ENCODE results near the gene CAMK2N1.
A peak's percentile ranks its signal among the peaks of the same experiment; 100 is the strongest.

CAMK2N1 gene

GRCh38 chr1:20483098-20483832 is 2.7 kb downstream of the CAMK2N1 start:
- H3K27me3 ChIP-seq (ENCODE audit: insufficient read depth, poor library complexity, severe bottlenecking): no peaks in the 10 kb centered on the region
- no peaks in the 10 kb centered on the region for H3K9me3 ChIP-seq (ENCODE audit: severe bottlenecking)
- ATAC-seq (ENCODE audit: low read depth) (no peak), DNase-seq (ENCODE audit: low spot score) (no peak)
- H3K4me3 ChIP-seq (ENCODE audit: severe bottlenecking): peak overlapping the region; percentile 72
- peaks cover 13% of the 10 kb centered on the region for H3K36me3 ChIP-seq (ENCODE audit: low read depth)
- TF ChIP-seq CTCF (IDR thresholded peaks at IDR 0.05; ENCODE audit: poor library complexity, severe bottlenecking): no peak
- peaks cover 18% of the 10 kb centered on the region for H3K4me1 ChIP-seq (ENCODE audit: insufficient read depth, poor library complexity, severe bottlenecking)
- H3K27ac ChIP-seq (ENCODE audit: poor library complexity, severe bottlenecking): peak overlapping the region; percentile 81

GRCh38 chr1:20481643-20482498 is 4.1 kb downstream of the CAMK2N1 start:
- Histone ChIP-seq H3K4me3 (ENCODE audit: severe bottlenecking) (no peak overlapping the region), H3K9me3 (ENCODE audit: severe bottlenecking) (no peaks in the 10 kb centered on the region), H3K36me3 (ENCODE audit: low read depth) (peaks cover 13% of the 10 kb centered on the region), H3K27me3 (ENCODE audit: insufficient read depth, poor library complexity, severe bottlenecking) (no peaks in the 10 kb centered on the region), H3K4me1 (ENCODE audit: insufficient read depth, poor library complexity, severe bottlenecking) (peaks cover 23% of the 10 kb centered on the region), H3K27ac (ENCODE audit: poor library complexity, severe bottlenecking) (peak overlapping the region; percentile 5)
- no peak for TF ChIP-seq CTCF (IDR thresholded peaks at IDR 0.05; ENCODE audit: poor library complexity, severe bottlenecking)
- ATAC-seq (ENCODE audit: low read depth) (no peak), DNase-seq (ENCODE audit: low spot score) (no peak)

GRCh38 chr1:20480951-20481617 is 4.9 kb downstream of the CAMK2N1 start:
- H3K27ac ChIP-seq (ENCODE audit: poor library complexity, severe bottlenecking): peak overlapping the region; percentile 5

GRCh38 chr1:20480243-20480944 is 5.6 kb downstream of the CAMK2N1 start:
- ATAC-seq (ENCODE audit: low read depth) (no peak), DNase-seq (ENCODE audit: low spot score) (no peak)
- Histone ChIP-seq H3K4me1 (ENCODE audit: insufficient read depth, poor library complexity, severe bottlenecking) (peaks cover 32% of the 10 kb centered on the region), H3K27ac (ENCODE audit: poor library complexity, severe bottlenecking) (peak overlapping the region; percentile 5), H3K27me3 (ENCODE audit: insufficient read depth, poor library complexity, severe bottlenecking) (no peaks in the 10 kb centered on the region), H3K36me3 (ENCODE audit: low read depth) (peaks cover 13% of the 10 kb centered on the region), H3K9me3 (ENCODE audit: severe bottlenecking) (no peaks in the 10 kb centered on the region), H3K4me3 (ENCODE audit: severe bottlenecking) (no peak overlapping the region)
- no peak for TF ChIP-seq CTCF (IDR thresholded peaks at IDR 0.05; ENCODE audit: poor library complexity, severe bottlenecking)

More at GRCh38 chr1:20480951-20481617, 4.9 kb downstream of the CAMK2N1 start:
- H3K36me3 ChIP-seq (ENCODE audit: low read depth): peaks cover 13% of the 10 kb centered on the region
- no peak for DNase-seq (ENCODE audit: low spot score)
- no peak overlapping the region for H3K4me3 ChIP-seq (ENCODE audit: severe bottlenecking)
- no peaks in the 10 kb centered on the region for H3K27me3 ChIP-seq (ENCODE audit: insufficient read depth, poor library complexity, severe bottlenecking)
- peaks cover 31% of the 10 kb centered on the region for H3K4me1 ChIP-seq (ENCODE audit: insufficient read depth, poor library complexity, severe bottlenecking)
- H3K9me3 ChIP-seq (ENCODE audit: severe bottlenecking): no peaks in the 10 kb centered on the region
- TF ChIP-seq CTCF (IDR thresholded peaks at IDR 0.05; ENCODE audit: poor library complexity, severe bottlenecking): no peak
- peak; percentile 6; the same call in 1 of the 3 replicates for ATAC-seq (ENCODE audit: low read depth)
